ENCODE measurements around the gene CLDN1.
A peak's percentile ranks its signal among the peaks of the same experiment; 100 is the strongest.

Gene CLDN1, protein sequence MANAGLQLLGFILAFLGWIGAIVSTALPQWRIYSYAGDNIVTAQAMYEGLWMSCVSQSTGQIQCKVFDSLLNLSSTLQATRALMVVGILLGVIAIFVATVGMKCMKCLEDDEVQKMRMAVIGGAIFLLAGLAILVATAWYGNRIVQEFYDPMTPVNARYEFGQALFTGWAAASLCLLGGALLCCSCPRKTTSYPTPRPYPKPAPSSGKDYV

GRCh38 chr3:190321789-190322603 lies at the start of gene CLDN1:
Gene CLDN1, minus strand, starts transcription at chr3:190322446. Its CDS starts 240 bp downstream, at chr3:190322206.
- peaks cover 8 to 15% (median 10%) of the 10 kb centered on the region in 11 experiments; a peak in 21 of 22 replicates for H3K9me3 ChIP-seq (replicated peaks in 1 of 11)
- no peak within 1 kb of the TSS for H3K4me3 ChIP-seq
- H3K27ac ChIP-seq: no peak within 1 kb of the TSS
- no peak within 1 kb of the TSS for H3K9ac ChIP-seq
- no peaks in the 10 kb centered on the region for H3K27me3 ChIP-seq
- peak within 1 kb of the TSS in 3 of 11 experiments; percentile 7 to 22 (median 11); a peak in 3 of 22 replicates for H3K4me2 ChIP-seq
- TF ChIP-seq Cebpa-rat (IDR thresholded peaks at IDR 0.05): no peak
- H3K4me1 ChIP-seq: peaks cover 0 to 15% (median 7%) of the 10 kb centered on the region in 10 experiments; a peak in 6 of 20 replicates
- no peaks in the 10 kb centered on the region for H3K36me3 ChIP-seq
- H4K20me1 ChIP-seq: no peaks in the 10 kb centered on the region

DNA sequence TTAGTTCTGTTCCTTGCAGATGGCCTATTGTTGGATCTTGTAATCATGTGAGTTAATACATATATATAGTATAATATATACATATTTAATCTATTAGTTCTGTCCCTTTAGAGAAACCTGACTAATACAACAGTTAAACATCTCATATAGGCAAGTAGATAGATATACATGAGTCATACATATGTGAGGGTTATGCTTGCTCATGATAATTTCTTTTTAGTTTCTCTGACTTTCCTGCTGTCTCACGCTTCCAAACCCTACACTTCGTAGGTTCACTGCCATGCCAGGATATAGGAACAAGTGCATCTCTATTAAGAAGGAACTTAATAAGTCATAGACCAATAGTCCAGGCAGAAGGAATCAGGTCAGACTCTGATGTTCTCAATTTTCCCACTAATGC lies 48.9 kb upstream of the CLDN1 start:
- peaks cover 0 to 7% (median 0%) of the 10 kb centered on the region in 10 experiments; a peak in 3 of 20 replicates for H3K4me1 ChIP-seq
- no peaks in the 10 kb centered on the region for H3K9me3 ChIP-seq (replicated peaks in 1 of 11)
- TF ChIP-seq Cebpa-rat (IDR thresholded peaks at IDR 0.05): no peak
- H3K27ac ChIP-seq: no peak overlapping the region
- H3K4me3 ChIP-seq: no peak overlapping the region
- H3K27me3 ChIP-seq: no peaks in the 10 kb centered on the region
- no peaks in the 10 kb centered on the region for H4K20me1 ChIP-seq
- H3K4me2 ChIP-seq: no peak overlapping the region
- H3K36me3 ChIP-seq: no peaks in the 10 kb centered on the region
- H3K9ac ChIP-seq: no peak overlapping the region

- Histone ChIP-seq H3K4me1 (peaks cover 0 to 3% (median 0%) of the 10 kb centered on the region in 10 experiments; a peak in 3 of 20 replicates), H3K4me2 (no peak overlapping the region), H3K4me3 (no peak overlapping the region), H3K27ac (no peak overlapping the region), H3K9ac (no peak overlapping the region), H3K36me3 (no peaks in the 10 kb centered on the region), H4K20me1 (no peaks in the 10 kb centered on the region), H3K9me3 (replicated peaks in 1 of 11) (no peaks in the 10 kb centered on the region), H3K27me3 (no peaks in the 10 kb centered on the region)
- TF ChIP-seq Cebpa-rat (IDR thresholded peaks at IDR 0.05): no peak
These were observed 48.1 kb upstream of the CLDN1 start for GRCh38 chr3:190370369-190370768.

DNA sequence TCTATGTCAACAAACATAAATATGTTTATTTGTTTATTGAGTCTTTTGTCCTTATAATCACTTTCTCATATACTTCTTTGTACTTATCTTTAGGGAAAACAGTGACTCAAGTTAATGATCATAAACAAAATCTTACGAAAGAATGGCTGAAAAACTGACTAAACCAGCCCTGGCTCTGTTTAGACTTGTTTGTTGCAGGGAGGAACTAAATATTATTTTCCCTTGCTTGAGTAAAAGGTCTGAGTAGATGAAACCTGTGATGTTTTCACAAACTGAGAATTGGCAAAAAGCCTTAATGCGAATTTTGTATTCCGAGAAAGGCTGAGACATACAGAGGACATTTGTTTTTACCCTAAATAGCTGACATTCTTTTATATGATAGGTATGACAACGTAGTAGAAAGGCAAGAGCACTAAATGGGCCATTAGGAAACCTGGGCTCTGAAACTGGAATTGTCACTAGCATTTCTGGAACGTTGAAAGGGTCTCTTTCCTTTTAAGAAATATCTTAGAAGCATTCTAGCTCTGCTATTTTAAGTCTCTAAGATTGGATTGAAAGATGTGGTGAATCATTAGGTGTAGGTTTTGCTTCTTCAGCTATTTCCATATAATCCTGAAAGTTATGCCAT lies 47.5 kb upstream of the CLDN1 start:
- H3K36me3 ChIP-seq: no peaks in the 10 kb centered on the region
- H3K4me3 ChIP-seq: no peak overlapping the region
- no peak for TF ChIP-seq Cebpa-rat (IDR thresholded peaks at IDR 0.05)
- no peak overlapping the region for H3K27ac ChIP-seq
- no peak overlapping the region for H3K9ac ChIP-seq
- H3K4me1 ChIP-seq: no peaks in the 10 kb centered on the region
- H3K4me2 ChIP-seq: no peak overlapping the region
- H3K27me3 ChIP-seq: no peaks in the 10 kb centered on the region
- H3K9me3 ChIP-seq (replicated peaks in 1 of 11): no peaks in the 10 kb centered on the region
- no peaks in the 10 kb centered on the region for H4K20me1 ChIP-seq

DNA sequence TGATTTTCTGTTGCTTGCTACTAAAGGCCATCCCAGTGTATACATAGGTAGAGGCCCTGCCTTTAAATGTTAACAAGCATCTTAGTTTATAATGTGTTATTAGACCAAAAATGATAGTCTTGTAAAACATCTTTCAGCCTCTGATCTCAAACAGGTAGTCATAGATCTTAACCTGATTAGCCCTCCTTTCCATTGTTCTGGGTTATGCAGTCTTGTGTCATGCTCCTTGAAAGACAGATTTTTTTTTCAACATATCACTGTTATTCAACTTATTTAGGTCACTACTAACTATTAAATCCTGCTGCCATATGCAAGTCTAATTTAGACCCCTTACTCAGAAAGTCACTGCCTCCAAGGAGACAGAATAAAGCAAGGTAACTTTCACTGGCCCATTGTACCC lies 46.6 kb upstream of the CLDN1 start:
- H3K4me2 ChIP-seq: no peak overlapping the region
- no peak for TF ChIP-seq Cebpa-rat (IDR thresholded peaks at IDR 0.05)
- no peaks in the 10 kb centered on the region for H3K9me3 ChIP-seq (replicated peaks in 1 of 11)
- H3K4me3 ChIP-seq: no peak overlapping the region
- H3K9ac ChIP-seq: no peak overlapping the region
- H3K4me1 ChIP-seq: no peaks in the 10 kb centered on the region
- H3K27me3 ChIP-seq: no peaks in the 10 kb centered on the region
- H3K36me3 ChIP-seq: no peaks in the 10 kb centered on the region
- H3K27ac ChIP-seq: no peak overlapping the region
- H4K20me1 ChIP-seq: no peaks in the 10 kb centered on the region

- Histone ChIP-seq H3K9me3 (replicated peaks in 1 of 11) (no peaks in the 10 kb centered on the region), H3K4me3 (no peak overlapping the region), H3K27ac (no peak overlapping the region), H3K27me3 (no peaks in the 10 kb centered on the region), H3K4me1 (no peaks in the 10 kb centered on the region), H3K4me2 (no peak overlapping the region), H4K20me1 (no peaks in the 10 kb centered on the region), H3K9ac (no peak overlapping the region), H3K36me3 (no peaks in the 10 kb centered on the region)
- no peak for TF ChIP-seq Cebpa-rat (IDR thresholded peaks at IDR 0.05)
These were observed 43.9 kb upstream of the CLDN1 start for GRCh38 chr3:190366133-190366532.

DNA sequence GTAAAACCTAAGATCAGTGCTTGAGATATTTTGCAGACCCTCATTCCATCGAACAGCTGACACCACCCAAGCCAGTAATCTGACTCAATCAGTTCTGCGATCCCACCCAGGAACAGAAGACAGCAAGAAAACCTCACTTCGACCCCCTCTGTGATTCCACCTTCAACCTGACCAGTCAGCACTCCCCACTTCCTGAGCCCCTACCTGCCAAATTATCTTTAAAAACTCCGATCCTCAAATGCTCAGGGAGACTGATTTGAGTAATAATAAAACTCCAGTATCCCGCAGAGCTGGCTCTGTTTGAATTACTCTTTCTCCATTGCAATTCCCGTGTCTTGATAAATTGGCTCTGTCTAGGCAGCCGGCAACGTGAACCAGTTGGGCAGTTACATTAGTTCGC lies 40.0 kb upstream of the CLDN1 start:
- no peaks in the 10 kb centered on the region for H4K20me1 ChIP-seq
- no peaks in the 10 kb centered on the region for H3K36me3 ChIP-seq
- no peak overlapping the region for H3K27ac ChIP-seq
- TF ChIP-seq Cebpa-rat (IDR thresholded peaks at IDR 0.05): no peak
- no peak overlapping the region for H3K4me2 ChIP-seq
- H3K27me3 ChIP-seq: no peaks in the 10 kb centered on the region
- no peaks in the 10 kb centered on the region for H3K4me1 ChIP-seq
- H3K4me3 ChIP-seq: no peak overlapping the region
- no peak overlapping the region for H3K9ac ChIP-seq
- H3K9me3 ChIP-seq (replicated peaks in 1 of 11): no peaks in the 10 kb centered on the region

DNA sequence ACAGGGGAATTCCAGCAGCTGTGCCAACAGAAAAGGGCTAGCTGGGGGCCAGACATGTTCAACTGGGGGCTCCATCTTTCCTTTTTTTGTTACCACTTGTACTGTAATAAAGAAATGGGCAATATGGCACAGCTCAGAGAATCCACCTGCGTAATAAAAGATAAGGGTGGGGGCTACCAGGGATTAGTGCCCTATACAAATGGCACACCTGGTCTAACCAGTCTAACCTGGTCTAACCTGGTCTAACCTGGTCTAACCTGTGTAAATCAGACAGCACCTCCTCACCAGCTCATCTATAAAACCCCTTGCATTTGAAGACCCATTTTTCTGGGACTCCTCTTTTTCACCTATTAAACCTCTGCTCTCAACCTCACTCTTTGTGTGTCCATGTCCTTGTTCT lies 39.5 kb upstream of the CLDN1 start:
- Histone ChIP-seq H3K4me2 (no peak overlapping the region), H3K4me3 (no peak overlapping the region), H3K36me3 (no peaks in the 10 kb centered on the region), H3K27ac (no peak overlapping the region), H3K27me3 (no peaks in the 10 kb centered on the region), H3K4me1 (no peaks in the 10 kb centered on the region), H3K9me3 (replicated peaks in 1 of 11) (no peaks in the 10 kb centered on the region), H4K20me1 (no peaks in the 10 kb centered on the region), H3K9ac (no peak overlapping the region)
- TF ChIP-seq Cebpa-rat (IDR thresholded peaks at IDR 0.05): no peak

DNA sequence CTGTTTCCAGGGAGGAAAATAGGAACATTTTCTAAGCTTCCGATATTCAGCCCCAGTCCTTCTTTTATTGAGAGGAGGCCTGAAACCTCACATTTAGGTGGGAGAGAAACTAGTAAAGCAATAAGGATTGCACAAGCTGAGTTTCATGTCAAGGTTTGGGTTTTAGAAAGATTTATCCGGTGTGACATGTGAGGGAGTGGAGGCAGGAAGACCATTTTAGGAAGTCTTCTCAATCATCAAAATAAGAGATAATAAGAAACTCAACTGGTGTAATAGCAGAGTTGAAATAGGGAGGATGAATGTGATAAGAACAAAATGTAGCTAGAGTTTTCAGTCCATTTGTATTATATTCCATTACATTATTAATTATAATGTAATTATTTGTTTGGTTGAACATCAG lies 38.0 kb upstream of the CLDN1 start:
- Histone ChIP-seq H3K27me3 (no peaks in the 10 kb centered on the region), H3K27ac (no peak overlapping the region), H3K4me2 (no peak overlapping the region), H3K4me1 (no peaks in the 10 kb centered on the region), H4K20me1 (no peaks in the 10 kb centered on the region), H3K9me3 (replicated peaks in 1 of 11) (no peaks in the 10 kb centered on the region), H3K4me3 (no peak overlapping the region), H3K36me3 (no peaks in the 10 kb centered on the region), H3K9ac (no peak overlapping the region)
- TF ChIP-seq Cebpa-rat (IDR thresholded peaks at IDR 0.05): no peak

Measured in BLaER1 treated with 17β-estradiol and CSF1 and Interleukin-3, amounts not matched to agents 10 nM and 100 nM (cell line).